DND-41 (cell line): ENCODE results near the gene ZRANB1.

ENCODE experiments used
- EZH2 ChIP-seq: IDR thresholded peaks from 3 replicates; pipeline ENCODE4 v1.6.1; 2012; ENCODE audit warnings: borderline replicate concordance, low read depth, mild to moderate bottlenecking, moderate library complexity, low read length, inconsistent platforms; ENCODE audit not compliant: severe bottlenecking
- TF ChIP-seq, protein P1 (sequence below): IDR thresholded peaks from 2 replicates; pipeline ENCODE4 v1.5.1; 2012; ENCODE audit warnings: borderline replicate concordance, low read length, moderate library complexity, mild to moderate bottlenecking; ENCODE audit not compliant: poor library complexity, severe bottlenecking; ENCODE audit errors: extremely low read depth

GRCh38 chr10:124894569-124895215 lies 47.2 kb upstream of the ZRANB1 start:
- TF ChIP-seq, protein P1, sequence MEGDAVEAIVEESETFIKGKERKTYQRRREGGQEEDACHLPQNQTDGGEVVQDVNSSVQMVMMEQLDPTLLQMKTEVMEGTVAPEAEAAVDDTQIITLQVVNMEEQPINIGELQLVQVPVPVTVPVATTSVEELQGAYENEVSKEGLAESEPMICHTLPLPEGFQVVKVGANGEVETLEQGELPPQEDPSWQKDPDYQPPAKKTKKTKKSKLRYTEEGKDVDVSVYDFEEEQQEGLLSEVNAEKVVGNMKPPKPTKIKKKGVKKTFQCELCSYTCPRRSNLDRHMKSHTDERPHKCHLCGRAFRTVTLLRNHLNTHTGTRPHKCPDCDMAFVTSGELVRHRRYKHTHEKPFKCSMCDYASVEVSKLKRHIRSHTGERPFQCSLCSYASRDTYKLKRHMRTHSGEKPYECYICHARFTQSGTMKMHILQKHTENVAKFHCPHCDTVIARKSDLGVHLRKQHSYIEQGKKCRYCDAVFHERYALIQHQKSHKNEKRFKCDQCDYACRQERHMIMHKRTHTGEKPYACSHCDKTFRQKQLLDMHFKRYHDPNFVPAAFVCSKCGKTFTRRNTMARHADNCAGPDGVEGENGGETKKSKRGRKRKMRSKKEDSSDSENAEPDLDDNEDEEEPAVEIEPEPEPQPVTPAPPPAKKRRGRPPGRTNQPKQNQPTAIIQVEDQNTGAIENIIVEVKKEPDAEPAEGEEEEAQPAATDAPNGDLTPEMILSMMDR: no peak
- TF ChIP-seq EZH2: no peak
